22Rv1 (cell line): ENCODE measurements around the gene MESP1.

Experiments
- CTCF ChIP-seq: fragments of 450-650 bp; IDR thresholded peaks from 2 replicates; pipeline ENCODE4 v1.5.1; 2017; ENCODE audit warnings: mild to moderate bottlenecking
- ZFX ChIP-seq: fragments of 450-650 bp; IDR thresholded peaks from 2 replicates; pipeline ENCODE4 v1.6.1; 2017; ENCODE audit warnings: antibody characterized with exemption, borderline replicate concordance

- TF ChIP-seq CTCF, result no peak
- no peak for TF ChIP-seq ZFX
These were observed 43.7 kb upstream of the MESP1 start for GRCh38 chr15:89794627-89795241.
